MCF 10A (cell line): ENCODE data around the gene ZNF275. TPM values are rescaled to one million over a fixed set of nuclear protein-coding genes. Genes with fewer than 3 reads are reported as not detected.
"Not testable (repeated sequence)": the region's sequence is repeated elsewhere in the genome, so short reads cannot be mapped to it uniquely, and the experiment has no call there.

Experiments
- Bru-seq: library from RNA; stranded (reverse); fragments of 400-500 nt; gene quantifications from one replicate; lab custom pipeline; 2021; lab: Mats Ljungman, UMichigan
- BruChase-seq, 2 experiments: library from RNA; stranded (reverse); fragments of 400-500 nt; gene quantifications; one replicate each; lab custom pipeline; 2021; lab: Mats Ljungman, UMichigan
- BruUV-seq: library from RNA; stranded (reverse); fragments of 400-500 nt; replicated peaks from 2 replicates; lab custom pipeline; 2021; lab: Mats Ljungman, UMichigan
- CTCF ChIA-PET: fragments of 300-600 bp; sonication (Branson Sonifier 250); formaldehyde crosslinking; extraction: SDS; loops from one replicate; lab custom pipeline; 2021; ENCODE audit warnings: antibody characterized with exemption, inconsistent platforms; lab: Yijun Ruan, JAX
- POLR2A ChIA-PET: fragments of 300-600, 350-650 bp; sonication (Branson Sonifier 250); formaldehyde crosslinking; extraction: SDS; loops from one replicate; lab custom pipeline; 2020; ENCODE audit warnings: antibody characterized with exemption, inconsistent platforms; lab: Yijun Ruan, JAX
- DNase-seq: peaks from one replicate; pipeline ENCODE4 v3.0.0-alpha.2; 2018; ENCODE audit not compliant: unreplicated experiment
- H3K27ac Mint-ChIP-seq: one replicate; pipeline ENCODE4 v1.8.0; 2022; ENCODE audit warnings: mild to moderate bottlenecking, low read depth, mixed read lengths; ENCODE audit not compliant: unreplicated experiment
- H3K27me3 Mint-ChIP-seq: one replicate; pipeline ENCODE4 v1.8.0; 2022; ENCODE audit warnings: mixed read lengths; ENCODE audit not compliant: insufficient read depth, unreplicated experiment
- H3K36me3 Mint-ChIP-seq: one replicate; pipeline ENCODE4 v1.8.0; 2022; ENCODE audit warnings: mild to moderate bottlenecking, moderate library complexity, mixed read lengths; ENCODE audit not compliant: insufficient read depth, unreplicated experiment
- H3K4me1 Mint-ChIP-seq: one replicate; pipeline ENCODE4 v1.8.0; 2022; ENCODE audit warnings: mixed read lengths; ENCODE audit not compliant: insufficient read depth, unreplicated experiment
- H3K4me3 Mint-ChIP-seq: one replicate; pipeline ENCODE4 v1.8.0; 2022; ENCODE audit warnings: mild to moderate bottlenecking, moderate library complexity, mixed read lengths; ENCODE audit not compliant: unreplicated experiment
- H3K9me3 Mint-ChIP-seq: one replicate; pipeline ENCODE4 v1.8.0; 2022; ENCODE audit warnings: mixed read lengths; ENCODE audit not compliant: unreplicated experiment
- intact Hi-C: fragments of 100-400 bp; cut with micrococcal nuclease; formaldehyde crosslinking; loops from 2 replicates; pipeline ENCODE4 v1.14.1; 2022
- long read RNA-seq: library from polyadenylated mRNA; stranded (forward); transcript quantifications from one replicate; pipeline ENCODE4 v2.0.0, GENCODE V29; 2022
- total RNA-seq: library from RNA; stranded (reverse); gene quantifications from 2 replicates; pipeline ENCODE4 v1.2.3, GENCODE V29; 2022
- TF ChIP-seq, protein P1 (sequence below): fragments of 200-600 bp; IDR thresholded peaks from one replicate; pipeline ENCODE4 v1.8.0; 2022; ENCODE audit warnings: antibody characterized with exemption, mild to moderate bottlenecking; ENCODE audit not compliant: unreplicated experiment

Gene ZNF275, protein sequence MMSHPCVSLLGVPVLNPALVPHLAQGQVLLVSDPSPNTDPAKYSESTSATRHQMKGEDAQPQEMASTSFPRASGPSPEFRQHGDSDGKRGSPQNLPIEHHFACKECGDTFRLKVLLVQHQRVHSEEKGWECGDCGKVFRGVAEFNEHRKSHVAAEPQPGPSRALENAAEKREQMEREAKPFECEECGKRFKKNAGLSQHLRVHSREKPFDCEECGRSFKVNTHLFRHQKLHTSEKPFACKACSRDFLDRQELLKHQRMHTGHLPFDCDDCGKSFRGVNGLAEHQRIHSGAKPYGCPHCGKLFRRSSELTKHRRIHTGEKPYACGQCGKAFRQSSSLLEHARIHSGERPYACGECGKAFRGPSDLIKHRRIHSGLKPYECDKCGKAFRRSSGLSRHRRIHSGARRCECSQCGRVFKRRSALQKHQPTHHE
- total RNA-seq: 9.8 and 10.7 TPM in 2 replicates
- percentile 69 among the genes with signal in this experiment for Bru-seq, nascent RNA
- BruChase-seq, experiment 1, labeled RNA remaining after a 6-hour chase: percentile 74 among the genes with signal in this experiment
- BruChase-seq, experiment 2, labeled RNA remaining after a 2-hour chase: percentile 86 among the genes with signal in this experiment
- long read RNA-seq, full-length matches to known transcripts: 2 of 10 reads
- long read RNA-seq, partial matches to known transcripts: 0 of 10 reads
- long read RNA-seq, other reads (novel, unspliced or antisense): 8 of 10 reads

DNA sequence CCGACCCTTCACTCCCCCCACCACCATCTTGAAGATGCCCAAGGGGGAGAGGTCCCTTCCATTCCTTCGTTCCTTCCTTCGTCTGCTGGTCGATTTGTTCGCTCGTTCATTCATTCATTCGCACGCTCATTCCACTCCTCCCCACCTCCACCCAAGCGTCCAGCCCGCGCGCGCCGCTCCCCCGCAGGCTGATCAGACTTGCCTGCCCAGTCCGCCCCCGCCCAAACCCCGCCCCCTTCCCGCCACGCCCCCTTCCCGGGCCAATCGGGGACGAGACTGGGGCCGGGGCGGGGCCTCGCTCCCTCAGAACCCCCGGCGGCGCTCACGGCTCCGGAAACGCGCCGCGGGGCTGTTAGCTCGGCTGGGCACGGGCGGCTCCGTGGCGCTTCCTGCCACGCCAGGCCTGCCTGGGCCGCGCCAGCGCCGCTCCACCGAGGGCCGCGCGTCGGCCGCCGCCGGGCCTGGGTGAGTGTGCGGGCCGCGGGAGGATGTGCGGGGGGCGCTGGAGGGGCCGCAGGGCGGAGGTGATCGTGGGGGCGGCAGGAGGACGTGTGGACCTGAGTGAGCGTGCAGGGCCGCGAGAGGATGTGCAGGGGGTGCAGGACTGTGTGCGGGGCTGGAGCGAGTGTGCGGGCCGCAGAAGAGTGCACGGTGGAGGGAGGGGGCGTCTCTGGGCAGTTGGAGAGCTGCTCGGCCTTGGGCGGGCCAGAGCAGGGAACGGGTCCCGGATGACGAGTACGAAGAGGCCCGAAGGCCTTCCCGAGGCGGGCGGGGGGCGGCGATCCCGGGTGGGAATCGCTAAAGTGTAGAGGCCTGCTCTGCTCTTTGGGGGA lies at the start of gene ZNF275:
Gene ZNF275, plus strand, starts transcription at position 333 of the 833 bp plus-strand sequence. CDS start 2,527 bp downstream, outside the sequence.
- peaks cover 12% of the 10 kb centered on the region for H3K36me3 Mint-ChIP-seq
- ChIA-PET POLR2A (interaction anchor here (0.6 to 0.7 kb wide), 3 partner anchors 183 to 503 kb away, joined by 3 to 4 read pairs (median 3); partner anchors contain the start of gene CETN2), CTCF (interaction anchor here (0.6 kb wide), 1 partner anchor 87 kb away, joined by 3 read pairs; no protein-coding TSS in a partner anchor)
- peak; percentile 69 for DNase-seq
- intact Hi-C loops: no loop called here
- H3K4me1 Mint-ChIP-seq: peaks cover 6% of the 10 kb centered on the region
- no peaks in the 10 kb centered on the region for H3K27me3 Mint-ChIP-seq
- TF ChIP-seq, protein P1, sequence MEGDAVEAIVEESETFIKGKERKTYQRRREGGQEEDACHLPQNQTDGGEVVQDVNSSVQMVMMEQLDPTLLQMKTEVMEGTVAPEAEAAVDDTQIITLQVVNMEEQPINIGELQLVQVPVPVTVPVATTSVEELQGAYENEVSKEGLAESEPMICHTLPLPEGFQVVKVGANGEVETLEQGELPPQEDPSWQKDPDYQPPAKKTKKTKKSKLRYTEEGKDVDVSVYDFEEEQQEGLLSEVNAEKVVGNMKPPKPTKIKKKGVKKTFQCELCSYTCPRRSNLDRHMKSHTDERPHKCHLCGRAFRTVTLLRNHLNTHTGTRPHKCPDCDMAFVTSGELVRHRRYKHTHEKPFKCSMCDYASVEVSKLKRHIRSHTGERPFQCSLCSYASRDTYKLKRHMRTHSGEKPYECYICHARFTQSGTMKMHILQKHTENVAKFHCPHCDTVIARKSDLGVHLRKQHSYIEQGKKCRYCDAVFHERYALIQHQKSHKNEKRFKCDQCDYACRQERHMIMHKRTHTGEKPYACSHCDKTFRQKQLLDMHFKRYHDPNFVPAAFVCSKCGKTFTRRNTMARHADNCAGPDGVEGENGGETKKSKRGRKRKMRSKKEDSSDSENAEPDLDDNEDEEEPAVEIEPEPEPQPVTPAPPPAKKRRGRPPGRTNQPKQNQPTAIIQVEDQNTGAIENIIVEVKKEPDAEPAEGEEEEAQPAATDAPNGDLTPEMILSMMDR: no peak
- H3K4me3 Mint-ChIP-seq: peak within 1 kb of the TSS; percentile 74
- no peaks in the 10 kb centered on the region for H3K9me3 Mint-ChIP-seq
- H3K27ac Mint-ChIP-seq: peak within 1 kb of the TSS; percentile 90
- BruUV-seq: no TSS peak

DNA sequence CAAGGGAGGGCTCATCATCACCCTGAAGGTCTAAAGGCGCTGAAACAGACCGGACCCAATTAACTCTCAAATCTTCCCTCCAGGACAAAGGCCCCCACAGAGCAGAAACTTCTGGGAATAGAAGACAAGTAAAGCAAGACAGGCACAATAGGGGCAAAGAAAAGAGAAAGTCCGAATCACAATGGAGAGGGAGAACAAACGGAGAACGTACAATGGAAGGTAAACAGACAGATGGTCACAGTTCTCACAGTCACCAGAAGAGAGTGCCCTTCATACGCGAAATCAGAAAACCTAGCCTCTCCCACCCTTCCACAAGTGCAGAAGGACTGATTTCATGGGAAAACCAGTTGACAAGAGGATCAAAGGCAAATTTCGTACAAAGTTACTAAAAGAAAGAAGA lies 48.3 kb upstream of the ZNF275 start:
- H3K36me3 Mint-ChIP-seq, H3K4me1 Mint-ChIP-seq, H3K27ac Mint-ChIP-seq, H3K4me3 Mint-ChIP-seq, DNase-seq, H3K27me3 Mint-ChIP-seq, CTCF ChIA-PET, intact Hi-C loops, H3K9me3 Mint-ChIP-seq, BruUV-seq, POLR2A ChIA-PET: not testable (repeated sequence)

DNA sequence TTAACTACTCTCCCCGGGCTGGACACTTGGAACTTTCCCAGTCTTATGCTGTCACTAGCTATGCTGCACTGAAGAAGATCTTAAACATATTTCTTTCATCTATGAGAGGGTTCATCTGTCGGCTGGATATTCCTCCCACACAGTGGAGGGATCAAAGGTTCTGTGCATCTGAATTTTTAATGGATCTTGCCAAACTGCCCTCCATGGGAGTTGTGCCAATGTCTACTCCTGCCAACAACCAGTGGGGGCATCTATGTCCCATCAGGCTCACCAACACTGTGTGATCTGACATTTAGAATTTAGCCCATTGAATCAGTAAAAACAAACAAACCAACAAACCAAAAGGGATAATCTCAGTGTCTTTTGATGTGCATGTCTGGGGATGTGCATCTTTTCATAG lies 45.1 kb upstream of the ZNF275 start:
- H3K9me3 Mint-ChIP-seq, DNase-seq, H3K36me3 Mint-ChIP-seq, POLR2A ChIA-PET, H3K27ac Mint-ChIP-seq, H3K4me1 Mint-ChIP-seq, H3K27me3 Mint-ChIP-seq, BruUV-seq, intact Hi-C loops, CTCF ChIA-PET, H3K4me3 Mint-ChIP-seq: not testable (repeated sequence)

DNA sequence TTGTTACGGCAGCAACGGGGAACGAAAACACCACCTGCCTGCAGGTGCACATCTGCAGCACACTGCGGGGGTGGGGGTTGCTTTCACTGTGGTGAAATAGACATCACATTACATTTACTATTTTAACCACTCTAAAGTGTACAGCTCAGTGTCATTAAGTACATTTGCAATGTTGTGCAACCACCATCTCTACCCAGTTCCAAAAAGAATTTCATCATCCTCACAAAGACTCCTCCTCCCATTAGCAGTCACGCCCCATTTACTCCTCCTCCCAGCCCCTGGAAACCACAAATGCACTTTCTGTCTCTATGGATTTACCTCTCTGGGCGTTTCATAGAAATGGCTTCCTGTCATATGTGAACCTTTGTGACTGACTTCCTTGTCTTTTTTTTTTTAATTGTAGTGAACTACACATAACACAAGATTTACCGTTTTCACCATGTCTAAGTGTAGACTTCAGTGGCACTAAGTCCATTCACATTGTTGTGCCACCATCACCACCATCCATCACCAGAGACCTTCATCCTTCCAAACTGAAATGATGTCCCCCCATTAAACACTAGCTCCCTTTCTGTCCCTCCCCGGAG lies 40.4 kb upstream of the ZNF275 start:
- CTCF ChIA-PET, DNase-seq, H3K27ac Mint-ChIP-seq, intact Hi-C loops, BruUV-seq, H3K36me3 Mint-ChIP-seq, H3K27me3 Mint-ChIP-seq, POLR2A ChIA-PET, H3K4me1 Mint-ChIP-seq, H3K4me3 Mint-ChIP-seq: not testable (repeated sequence)
- H3K9me3 Mint-ChIP-seq: peaks cover 14% of the 10 kb centered on the region

DNA sequence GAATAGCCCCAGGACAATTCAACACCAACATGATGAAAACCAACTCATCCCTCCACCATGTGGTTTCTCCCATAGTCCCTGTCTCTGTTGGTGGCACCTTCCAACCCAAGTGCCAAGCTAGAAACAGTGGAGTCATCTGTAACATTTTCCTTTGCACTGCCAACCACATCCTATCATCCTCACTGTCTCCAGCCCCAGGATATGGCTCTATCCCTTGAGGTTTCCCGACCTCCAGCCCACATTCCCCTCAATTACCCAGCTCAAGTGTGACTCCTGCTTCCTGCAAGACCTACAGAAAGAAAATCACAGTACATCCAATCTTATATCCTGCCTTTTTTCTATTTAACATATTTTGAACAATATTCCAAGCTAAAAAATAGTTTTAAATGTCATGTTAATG lies 36.6 kb upstream of the ZNF275 start:
- peaks cover 30% of the 10 kb centered on the region for H3K27me3 Mint-ChIP-seq
- BruUV-seq: no TSS peak
- intact Hi-C loops: no loop called here
- TF ChIP-seq, protein P1: no peak
- peaks cover 21% of the 10 kb centered on the region for H3K9me3 Mint-ChIP-seq
- no peaks in the 10 kb centered on the region for H3K36me3 Mint-ChIP-seq
- ChIA-PET CTCF (no interaction called here), POLR2A (no interaction called here)
- H3K27ac Mint-ChIP-seq: no peak overlapping the region
- H3K4me1 Mint-ChIP-seq: no peaks in the 10 kb centered on the region
- H3K4me3 Mint-ChIP-seq: no peak overlapping the region
- no peak for DNase-seq
